Frontal cortex (tissue), 1 donor: ENCODE results near the gene SMR3A. TPM values are rescaled to one million over a fixed set of nuclear protein-coding genes. Genes with fewer than 3 reads are reported as not detected.

ENCODE experiments used
- total RNA-seq: library from RNA; depleted of rRNA; stranded (reverse); fragments of >200 nt; gene quantifications from one replicate; pipeline ENCODE4 v1.2.3, GENCODE V29; 2014

Gene SMR3A
- total RNA-seq, 1 donor from 2014 or later: not detected

Other genes with a start within 250 kb of the SMR3A start
- gene PRR27, start 206.5 kb upstream of the SMR3A start, total RNA-seq: not detected
- gene ODAM, start 165.0 kb upstream of the SMR3A start, total RNA-seq: not detected
- not detected for gene FDCSP, start 134.6 kb upstream of the SMR3A start, total RNA-seq
- gene CSN3, start 118.2 kb upstream of the SMR3A start, total RNA-seq: not detected
- not detected for gene CABS1, start 25.8 kb upstream of the SMR3A start, total RNA-seq
- gene SMR3B, start 22.4 kb downstream of the SMR3A start, total RNA-seq: not detected
- not detected for gene OPRPN, start 37.2 kb downstream of the SMR3A start, total RNA-seq
- gene MUC7, start 111.4 kb downstream of the SMR3A start, total RNA-seq: not detected
- not detected for gene AMTN, start 157.8 kb downstream of the SMR3A start, total RNA-seq
- gene AMBN, start 231.5 kb downstream of the SMR3A start, total RNA-seq: 1.2 TPM